ENCODE measurements around the gene TOR3A. TPM values are rescaled to one million over a fixed set of nuclear protein-coding genes. Genes with fewer than 3 reads are reported as not detected.

The TOR3A gene
- total and polyA plus RNA-seq, 7 experiments from 2014 or later: 18.8 to 43.8 (median 22.0) TPM

DNA sequence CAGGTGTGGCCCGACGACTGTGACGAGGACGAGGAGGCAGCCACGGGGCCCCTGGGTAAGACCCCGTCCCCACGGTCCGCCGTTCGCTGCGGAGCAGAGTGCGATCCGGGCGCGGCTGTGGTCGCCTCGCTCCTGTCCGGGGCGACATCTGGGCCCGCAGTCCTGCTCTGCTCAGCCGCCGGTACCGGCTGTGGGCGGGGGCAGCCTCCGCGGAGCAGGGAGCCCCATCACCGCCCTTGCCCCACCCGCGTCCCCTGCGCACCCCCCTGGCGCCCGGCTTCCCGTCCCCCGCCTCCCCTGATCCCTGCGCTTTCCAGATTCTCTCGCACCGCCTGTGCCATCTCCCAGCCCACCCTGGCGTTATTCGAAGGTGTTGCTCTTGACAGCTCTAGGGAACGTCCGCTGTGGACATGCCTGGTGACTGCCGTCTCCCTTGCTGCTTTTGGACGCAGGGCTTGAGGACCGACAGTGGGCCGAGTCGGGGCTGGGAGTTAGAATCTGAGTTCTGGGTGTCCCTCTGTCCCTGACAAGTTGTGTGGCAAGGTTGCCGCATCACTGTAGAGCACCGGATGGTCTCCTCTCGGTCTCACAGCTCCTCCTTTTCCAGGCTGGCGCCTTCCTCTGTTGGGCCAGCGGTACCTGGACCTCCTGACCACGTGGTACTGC is 596 bp downstream of the TOR3A start:
- intact Hi-C loops (cut with micrococcal nuclease): loop anchor here (1.0 to 10.0 kb wide), 5 partner anchors 56 to 800 kb away; partner anchors contain the start of gene TOR1AIP1 (in 1 of the 2)
- no peaks in the 10 kb centered on the region for H3K27me3 Mint-ChIP-seq
- H3K4me3 ChIP-seq (ENCODE audit: low read length): peak overlapping the region; percentile 93
- peak overlapping the region; percentile 91 to 100 (median 95) for H3K4me3 Mint-ChIP-seq
- H3K27me3 ChIP-seq (ENCODE audit: control insufficient read depth in 2 of 2, insufficient read depth in 2 of 2, low read length in 2 of 2): no peaks in the 10 kb centered on the region
- peak overlapping the region; percentile 76 for H3K27ac ChIP-seq (ENCODE audit: low read depth, low read length)
- peaks cover 0 to 11% (median 0%) of the 10 kb centered on the region in 5 donors for H3K36me3 Mint-ChIP-seq
- peaks cover 4 to 11% of the 10 kb centered on the region in 2 donors for H3K4me1 ChIP-seq (ENCODE audit: control insufficient read depth in 2 of 2, insufficient read depth in 2 of 2, low read length in 2 of 2)
- H3K27ac Mint-ChIP-seq: peak overlapping the region; percentile 82 to 99 (median 94)
- H3K9me3 ChIP-seq (ENCODE audit: control insufficient read depth in 2 of 3, low read length in 3 of 3): no peaks in the 10 kb centered on the region
- peaks cover 0 to 13% (median 2%) of the 10 kb centered on the region in 3 experiments for H3K36me3 ChIP-seq (ENCODE audit: control insufficient read depth in 2 of 3, insufficient read depth in 3 of 3, low read length in 3 of 3)
- peak in 8 of 9 donors; percentile 14 to 49 (median 26) for DNase-seq
- H3K4me1 Mint-ChIP-seq: peaks cover 14 to 38% (median 25%) of the 10 kb centered on the region in 7 donors
- CTCF ChIA-PET: interaction anchor here (0.6 to 1.2 kb wide), 2 partner anchors 288 to 532 kb away, joined by 3 read pairs; no protein-coding TSS in a partner anchor
- H3K9me3 Mint-ChIP-seq: no peaks in the 10 kb centered on the region
- ATAC-seq: peak; percentile 34
- POLR2A ChIA-PET: interaction anchor here (0.6 to 3.4 kb wide), 4 partner anchors 12 to 283 kb away, joined by 4 to 11 read pairs (median 4); partner anchors contain the start of gene AXDND1

DNA sequence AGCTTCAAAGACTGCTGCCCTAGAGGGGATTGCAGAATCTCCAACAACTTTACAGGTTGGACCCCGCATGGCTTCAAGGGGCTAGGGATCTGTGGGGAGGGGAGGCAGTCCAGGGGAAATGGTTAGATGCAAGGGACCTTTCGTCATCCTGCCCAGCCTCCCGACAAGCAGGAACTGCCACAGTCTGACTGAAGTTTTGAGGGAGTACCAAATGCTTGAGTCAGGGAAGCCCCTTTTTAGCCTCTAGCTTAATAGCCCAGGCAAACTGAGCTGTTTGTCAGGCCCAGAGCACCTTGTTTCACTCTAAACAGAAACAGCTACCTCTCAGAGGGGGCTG is 1.1 kb downstream of the TOR3A start:
- no peak for ATAC-seq
- peaks cover 0 to 17% (median 4%) of the 10 kb centered on the region in 3 experiments for H3K36me3 ChIP-seq (ENCODE audit: control insufficient read depth in 2 of 3, insufficient read depth in 3 of 3, low read length in 3 of 3)
- Mint-ChIP-seq H3K4me3 (peak overlapping the region; percentile 91 to 100 (median 95)), H3K36me3 (peaks cover 0 to 11% (median 0%) of the 10 kb centered on the region in 5 donors), H3K9me3 (no peaks in the 10 kb centered on the region), H3K27me3 (no peaks in the 10 kb centered on the region), H3K27ac (peak overlapping the region; percentile 82 to 99 (median 94)), H3K4me1 (peaks cover 14 to 38% (median 25%) of the 10 kb centered on the region in 7 donors)
- CTCF ChIA-PET: interaction anchor here (1.2 kb wide), 1 partner anchor 287 kb away, joined by 3 read pairs; no protein-coding TSS in a partner anchor
- H3K27ac ChIP-seq (ENCODE audit: low read depth, low read length): peak overlapping the region; percentile 76
- no peaks in the 10 kb centered on the region for H3K27me3 ChIP-seq (ENCODE audit: control insufficient read depth in 2 of 2, insufficient read depth in 2 of 2, low read length in 2 of 2)
- H3K9me3 ChIP-seq (ENCODE audit: control insufficient read depth in 2 of 3, low read length in 3 of 3): no peaks in the 10 kb centered on the region
- intact Hi-C loops (cut with micrococcal nuclease): loop anchor here (1.0 to 10.0 kb wide), 5 partner anchors 57 to 799 kb away; partner anchors contain the start of gene TOR1AIP1 (in 1 of the 2)
- H3K4me1 ChIP-seq (ENCODE audit: control insufficient read depth in 2 of 2, insufficient read depth in 2 of 2, low read length in 2 of 2): peaks cover 4 to 11% of the 10 kb centered on the region in 2 donors
- DNase-seq: peak in 7 of 9 donors; percentile 7 to 45 (median 19)
- POLR2A ChIA-PET: interaction anchor here (0.6 kb wide), 1 partner anchor 800 kb away, joined by 3 read pairs; no protein-coding TSS in a partner anchor
- peak overlapping the region; percentile 93 for H3K4me3 ChIP-seq (ENCODE audit: low read length)

DNA sequence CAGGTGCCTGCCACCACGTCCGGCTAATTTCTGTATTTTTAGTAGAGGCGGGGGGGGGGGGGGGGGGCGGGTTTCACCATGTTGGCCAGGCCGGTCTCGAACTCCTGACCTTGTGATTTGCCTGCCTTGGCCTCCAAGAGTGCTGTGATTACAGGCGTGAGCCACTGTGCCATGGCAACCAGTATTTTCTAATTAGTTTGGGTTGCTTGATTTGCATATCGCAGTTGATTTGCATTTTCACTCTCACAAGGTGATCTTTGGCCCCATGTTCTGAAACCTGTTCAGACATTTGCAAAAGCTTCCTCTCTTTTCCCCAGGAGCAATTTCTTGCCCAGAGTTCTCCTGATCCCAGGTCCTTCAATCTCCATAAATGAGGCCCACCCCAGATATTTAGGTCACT is 1.7 kb downstream of the TOR3A start:
- Histone ChIP-seq H3K4me1 (ENCODE audit: control insufficient read depth in 2 of 2, insufficient read depth in 2 of 2, low read length in 2 of 2) (peaks cover 4 to 11% of the 10 kb centered on the region in 2 donors), H3K4me3 (ENCODE audit: low read length) (no peak overlapping the region), H3K36me3 (ENCODE audit: control insufficient read depth in 2 of 3, insufficient read depth in 3 of 3, low read length in 3 of 3) (peaks cover 0 to 22% (median 4%) of the 10 kb centered on the region in 3 experiments), H3K9me3 (ENCODE audit: control insufficient read depth in 2 of 3, low read length in 3 of 3) (no peaks in the 10 kb centered on the region), H3K27ac (ENCODE audit: low read depth, low read length) (no peak overlapping the region), H3K27me3 (ENCODE audit: control insufficient read depth in 2 of 2, insufficient read depth in 2 of 2, low read length in 2 of 2) (no peaks in the 10 kb centered on the region)
- Mint-ChIP-seq H3K4me1 (peaks cover 14 to 39% (median 25%) of the 10 kb centered on the region in 7 donors), H3K9me3 (no peaks in the 10 kb centered on the region), H3K27ac (peak overlapping the region in 7 of 9 donors; percentile 8 to 99 (median 82)), H3K27me3 (no peaks in the 10 kb centered on the region), H3K36me3 (peaks cover 0 to 11% (median 0%) of the 10 kb centered on the region in 5 donors), H3K4me3 (peak overlapping the region; percentile 61 to 100 (median 94))
- DNase-seq (no peak), ATAC-seq (no peak)
- intact Hi-C loops (cut with micrococcal nuclease): loop anchor here (5.0 to 10.0 kb wide), 4 partner anchors 364 to 799 kb away; partner anchors contain the start of gene TOR1AIP1 (in 1 of the 2)
- ChIA-PET POLR2A (interaction anchor here (0.6 kb wide), 1 partner anchor 800 kb away, joined by 3 read pairs; no protein-coding TSS in a partner anchor), CTCF (interaction anchor here (1.1 to 1.2 kb wide), 2 partner anchors 284 to 287 kb away, joined by 3 read pairs; no protein-coding TSS in a partner anchor)

DNA sequence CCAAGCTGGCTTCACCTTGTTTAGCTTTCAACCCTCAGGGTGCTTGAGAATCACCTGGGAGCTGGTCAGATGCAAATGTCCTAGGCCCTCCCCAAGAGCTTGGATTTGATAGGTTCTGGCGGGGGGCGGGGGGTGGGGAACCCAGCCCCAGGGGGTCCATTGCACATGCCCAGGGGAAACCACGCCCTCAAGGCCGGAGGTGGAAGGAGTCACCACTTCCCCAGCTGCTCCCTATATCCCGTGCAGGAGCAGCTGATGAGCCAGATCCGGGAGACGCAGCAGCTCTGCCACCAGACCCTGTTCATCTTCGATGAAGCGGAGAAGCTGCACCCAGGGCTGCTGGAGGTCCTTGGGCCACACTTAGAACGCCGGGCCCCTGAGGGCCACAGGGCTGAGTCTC is 5.8 kb downstream of the TOR3A start:
- Mint-ChIP-seq H3K27ac (no peak overlapping the region), H3K9me3 (no peaks in the 10 kb centered on the region), H3K27me3 (no peaks in the 10 kb centered on the region), H3K4me1 (peaks cover 0 to 21% (median 11%) of the 10 kb centered on the region in 7 donors), H3K36me3 (peaks cover 0 to 8% (median 3%) of the 10 kb centered on the region in 5 donors), H3K4me3 (no peak overlapping the region)
- ATAC-seq (no peak), DNase-seq (no peak)
- no peak overlapping the region for H3K27ac ChIP-seq (ENCODE audit: low read depth, low read length)
- peaks cover 0 to 58% (median 4%) of the 10 kb centered on the region in 3 experiments for H3K36me3 ChIP-seq (ENCODE audit: control insufficient read depth in 2 of 3, insufficient read depth in 3 of 3, low read length in 3 of 3)
- H3K4me3 ChIP-seq (ENCODE audit: low read length): no peak overlapping the region
- CTCF ChIA-PET: interaction anchor here (0.7 to 1.0 kb wide), 2 partner anchors 57 to 554 kb away, joined by 3 read pairs; no protein-coding TSS in a partner anchor
- intact Hi-C loops (cut with micrococcal nuclease): loop anchor here in 1 of 2 donors (10.0 kb wide), 2 partner anchors 543 to 727 kb away; no protein-coding TSS in a partner anchor
- H3K9me3 ChIP-seq (ENCODE audit: control insufficient read depth in 2 of 3, low read length in 3 of 3): no peaks in the 10 kb centered on the region
- H3K4me1 ChIP-seq (ENCODE audit: control insufficient read depth in 2 of 2, insufficient read depth in 2 of 2, low read length in 2 of 2): peaks cover 0 to 4% of the 10 kb centered on the region in 2 donors
- POLR2A ChIA-PET: no interaction called here
- H3K27me3 ChIP-seq (ENCODE audit: control insufficient read depth in 2 of 2, insufficient read depth in 2 of 2, low read length in 2 of 2): no peaks in the 10 kb centered on the region

DNA sequence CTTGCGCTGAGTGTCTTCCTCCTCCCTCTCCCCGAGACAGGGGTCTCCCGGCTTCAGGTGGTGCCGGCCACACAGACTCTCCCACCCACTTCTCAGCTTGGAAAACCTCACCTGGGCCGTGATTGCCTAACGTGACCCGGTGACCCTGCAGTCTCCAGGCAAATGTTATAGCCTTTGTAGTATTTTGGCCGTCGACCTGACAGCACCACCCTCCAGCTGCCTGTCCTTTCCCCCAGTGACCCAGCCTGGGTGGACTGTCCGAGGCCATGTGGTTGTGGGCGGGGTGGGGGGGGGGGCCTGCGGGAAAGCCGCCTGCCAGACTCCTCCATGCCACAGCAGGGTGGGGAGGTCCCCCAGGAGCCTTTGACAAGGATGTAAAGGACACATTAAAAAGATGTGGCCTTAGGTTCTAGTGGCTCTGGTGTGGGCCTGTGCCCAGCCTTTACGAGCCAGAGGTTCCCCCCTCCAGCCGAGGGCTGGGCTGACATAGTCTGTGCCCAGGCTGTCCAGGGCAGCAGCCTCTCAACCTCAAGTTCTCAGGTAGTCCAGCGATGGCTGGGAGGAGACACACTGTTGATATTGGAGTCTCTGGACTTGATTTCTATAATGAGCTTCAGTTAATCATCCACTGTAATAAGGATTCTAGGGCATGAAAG is 8.1 kb downstream of the TOR3A start:
- no peak for DNase-seq

DNA sequence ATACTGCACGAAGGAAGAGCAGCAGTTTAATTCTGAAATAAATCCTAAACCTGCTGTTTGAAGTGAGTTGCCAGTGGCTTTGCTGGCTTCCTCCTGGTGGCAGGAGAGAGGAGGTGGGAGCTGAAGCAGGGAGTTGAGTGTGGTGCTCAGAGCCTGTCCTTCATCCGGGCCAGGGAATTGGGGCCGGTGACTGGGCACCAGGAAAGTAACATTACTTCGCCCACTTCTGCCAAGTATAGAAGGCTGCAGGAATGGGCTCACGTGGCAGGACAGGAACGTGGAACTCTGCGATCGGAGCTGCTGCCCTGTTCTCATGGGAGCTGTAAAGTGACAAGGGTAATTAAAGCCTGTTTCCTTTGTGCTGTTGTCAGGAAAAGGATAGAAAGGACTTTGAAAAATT is 8.7 kb downstream of the TOR3A start:
- Mint-ChIP-seq H3K27me3 (no peaks in the 10 kb centered on the region), H3K9me3 (no peaks in the 10 kb centered on the region), H3K27ac (peak overlapping the region in 3 of 9 donors; percentile 28 to 62 (median 57)), H3K36me3 (peaks cover 0 to 19% (median 9%) of the 10 kb centered on the region in 5 donors), H3K4me1 (peaks cover 0 to 9% (median 0%) of the 10 kb centered on the region in 7 donors), H3K4me3 (no peak overlapping the region)
- intact Hi-C loops (cut with micrococcal nuclease): no loop called here
- no peaks in the 10 kb centered on the region for H3K4me1 ChIP-seq (ENCODE audit: control insufficient read depth in 2 of 2, insufficient read depth in 2 of 2, low read length in 2 of 2)
- ChIA-PET CTCF (no interaction called here), POLR2A (interaction anchor here (0.6 kb wide), 1 partner anchor 829 kb away, joined by 3 read pairs; no protein-coding TSS in a partner anchor)
- H3K4me3 ChIP-seq (ENCODE audit: low read length): no peak overlapping the region
- H3K27me3 ChIP-seq (ENCODE audit: control insufficient read depth in 2 of 2, insufficient read depth in 2 of 2, low read length in 2 of 2): no peaks in the 10 kb centered on the region
- ATAC-seq: no peak
- no peak for DNase-seq
- H3K27ac ChIP-seq (ENCODE audit: low read depth, low read length): no peak overlapping the region
- H3K9me3 ChIP-seq (ENCODE audit: control insufficient read depth in 2 of 3, low read length in 3 of 3): no peaks in the 10 kb centered on the region
- H3K36me3 ChIP-seq (ENCODE audit: control insufficient read depth in 2 of 3, insufficient read depth in 3 of 3, low read length in 3 of 3): peaks cover 0 to 84% (median 4%) of the 10 kb centered on the region in 3 experiments

More for the DNA sequence above, 8.1 kb downstream of the TOR3A start:
- no peaks in the 10 kb centered on the region for H3K9me3 Mint-ChIP-seq
- H3K27ac ChIP-seq (ENCODE audit: low read depth, low read length): no peak overlapping the region
- no peak overlapping the region for H3K4me3 ChIP-seq (ENCODE audit: low read length)
- H3K36me3 ChIP-seq (ENCODE audit: control insufficient read depth in 2 of 3, insufficient read depth in 3 of 3, low read length in 3 of 3): peaks cover 0 to 81% (median 4%) of the 10 kb centered on the region in 3 experiments
- H3K27me3 Mint-ChIP-seq: no peaks in the 10 kb centered on the region
- H3K4me1 ChIP-seq (ENCODE audit: control insufficient read depth in 2 of 2, insufficient read depth in 2 of 2, low read length in 2 of 2): no peaks in the 10 kb centered on the region
- intact Hi-C loops (cut with micrococcal nuclease): loop anchor here in 1 of 2 donors (10.0 kb wide), 2 partner anchors 545 to 725 kb away; no protein-coding TSS in a partner anchor
- CTCF ChIA-PET: interaction anchor here (0.6 kb wide), 1 partner anchor 11 kb away, joined by 7 read pairs; no protein-coding TSS in a partner anchor
- POLR2A ChIA-PET: interaction anchor here (0.6 kb wide), 1 partner anchor 830 kb away, joined by 3 read pairs; no protein-coding TSS in a partner anchor
- H3K4me3 Mint-ChIP-seq: no peak overlapping the region
- no peaks in the 10 kb centered on the region for H3K9me3 ChIP-seq (ENCODE audit: control insufficient read depth in 2 of 3, low read length in 3 of 3)
- peaks cover 0 to 9% (median 0%) of the 10 kb centered on the region in 7 donors for H3K4me1 Mint-ChIP-seq
- peak overlapping the region in 3 of 9 donors; percentile 28 to 59 (median 57) for H3K27ac Mint-ChIP-seq
- no peak for ATAC-seq
- H3K36me3 Mint-ChIP-seq: peaks cover 0 to 17% (median 9%) of the 10 kb centered on the region in 5 donors
- H3K27me3 ChIP-seq (ENCODE audit: control insufficient read depth in 2 of 2, insufficient read depth in 2 of 2, low read length in 2 of 2): no peaks in the 10 kb centered on the region
